Esophagus squamous epithelium (tissue), 4 donors: ENCODE results near the gene BPIFB3.

ENCODE experiments used
- POLR2A ChIP-seq, 4 donors: fragments of 450-650 bp; IDR thresholded peaks; one replicate each; pipeline ENCODE4 v1.6.1; 2017; ENCODE audit warnings: antibody characterized with exemption in 4 of 4, mild to moderate bottlenecking in 4 of 4, moderate library complexity in 3 of 4
- TF ChIP-seq, protein P1 (sequence below), 6 experiments: fragments of 450-650 bp in 4 of 6; fragments of 200-600 bp in 2 of 6; sonication (generic) in 2 of 6; IDR thresholded peaks; one replicate each; pipeline ENCODE4 v1.5.1; 2016 to 2019; ENCODE audit warnings: antibody characterized with exemption in 6 of 6, mild to moderate bottlenecking in 4 of 6, moderate library complexity in 4 of 6

DNA sequence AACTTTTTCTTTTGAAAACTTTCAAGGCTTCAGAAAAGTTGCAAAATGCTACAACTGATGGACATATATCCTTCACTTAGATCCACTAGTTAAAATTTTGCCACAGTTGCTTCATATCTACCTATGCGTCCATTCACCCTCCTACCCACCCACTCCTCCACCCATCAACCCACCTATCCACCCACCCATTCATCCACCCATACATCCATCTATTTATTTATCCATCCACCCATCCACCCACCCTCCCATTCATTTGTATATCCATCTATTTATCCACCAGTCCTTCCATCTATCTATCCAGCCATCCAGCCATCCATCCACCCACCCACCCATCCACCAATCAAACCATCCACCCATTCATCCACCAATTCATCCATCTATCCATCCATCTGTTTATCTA, 39.4 kb downstream of the BPIFB3 start:
- TF ChIP-seq, protein P1, sequence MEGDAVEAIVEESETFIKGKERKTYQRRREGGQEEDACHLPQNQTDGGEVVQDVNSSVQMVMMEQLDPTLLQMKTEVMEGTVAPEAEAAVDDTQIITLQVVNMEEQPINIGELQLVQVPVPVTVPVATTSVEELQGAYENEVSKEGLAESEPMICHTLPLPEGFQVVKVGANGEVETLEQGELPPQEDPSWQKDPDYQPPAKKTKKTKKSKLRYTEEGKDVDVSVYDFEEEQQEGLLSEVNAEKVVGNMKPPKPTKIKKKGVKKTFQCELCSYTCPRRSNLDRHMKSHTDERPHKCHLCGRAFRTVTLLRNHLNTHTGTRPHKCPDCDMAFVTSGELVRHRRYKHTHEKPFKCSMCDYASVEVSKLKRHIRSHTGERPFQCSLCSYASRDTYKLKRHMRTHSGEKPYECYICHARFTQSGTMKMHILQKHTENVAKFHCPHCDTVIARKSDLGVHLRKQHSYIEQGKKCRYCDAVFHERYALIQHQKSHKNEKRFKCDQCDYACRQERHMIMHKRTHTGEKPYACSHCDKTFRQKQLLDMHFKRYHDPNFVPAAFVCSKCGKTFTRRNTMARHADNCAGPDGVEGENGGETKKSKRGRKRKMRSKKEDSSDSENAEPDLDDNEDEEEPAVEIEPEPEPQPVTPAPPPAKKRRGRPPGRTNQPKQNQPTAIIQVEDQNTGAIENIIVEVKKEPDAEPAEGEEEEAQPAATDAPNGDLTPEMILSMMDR (IDR thresholded peaks at IDR 0.05) = no peak
- TF ChIP-seq POLR2A (IDR thresholded peaks at IDR 0.05) = no peak
